NCI-H69 (cell line): ENCODE measurements around the gene TCEAL8.
"Not testable (repeated sequence)": the region's sequence is repeated elsewhere in the genome, so short reads cannot be mapped to it uniquely, and the experiment has no call there.

Source experiments
- DNase-seq: peaks from one replicate; lab custom pipeline; 2025; lab: John Stamatoyannopoulos, UW

The TCEAL8 gene

GRCh38 chrX:103254921-103255493, at the start of gene TCEAL8:
Gene TCEAL8 (minus strand): TSS chrX:103255155. CDS start chrX:103253979, 1,176 bp downstream.
- peak; percentile 66 for DNase-seq

GRCh38 chrX:103304705-103305104, 49.8 kb upstream of the TCEAL8 start:
- DNase-seq = no peak

GRCh38 chrX:103293118-103293517, 38.2 kb upstream of the TCEAL8 start:
- no peak for DNase-seq

- DNase-seq = no peak
These were observed 24.7 kb upstream of the TCEAL8 start for GRCh38 chrX:103279624-103280023.

GRCh38 chrX:103276581-103277002, 21.6 kb upstream of the TCEAL8 start, which contains the start of gene TCEAL5:
Gene TCEAL5 (minus strand): TSS chrX:103276750. CDS start chrX:103274563, 2,187 bp downstream.
- no peak for DNase-seq

- no peak for DNase-seq
These were observed 21.1 kb upstream of the TCEAL8 start for GRCh38 chrX:103275947-103276567.

- DNase-seq = no peak
These were observed 19.3 kb upstream of the TCEAL8 start for GRCh38 chrX:103274284-103274683.

GRCh38 chrX:103258275-103258674, 3.3 kb upstream of the TCEAL8 start:
- no peak for DNase-seq

- DNase-seq = no peak
These were observed 1.7 kb upstream of the TCEAL8 start for GRCh38 chrX:103256651-103257050.

GRCh38 chrX:103254171-103254824, 657 bp downstream of the TCEAL8 start:
- DNase-seq = peak; percentile 70

GRCh38 chrX:103253608-103254007, 1.3 kb downstream of the TCEAL8 start:
- no peak for DNase-seq

- no peak for DNase-seq
These were observed 4.0 kb downstream of the TCEAL8 start for GRCh38 chrX:103250977-103251376.

GRCh38 chrX:103249805-103250204, 5.2 kb downstream of the TCEAL8 start:
- DNase-seq = no peak

- DNase-seq = peak; percentile 0
These were observed 6.4 kb downstream of the TCEAL8 start for GRCh38 chrX:103248553-103248952.

- DNase-seq = no peak
These were observed 14.8 kb downstream of the TCEAL8 start for GRCh38 chrX:103240155-103240554.

GRCh38 chrX:103236296-103236695, 18.7 kb downstream of the TCEAL8 start:
- DNase-seq = no peak

GRCh38 chrX:103235608-103236007, 19.3 kb downstream of the TCEAL8 start:
- DNase-seq = not testable (repeated sequence)

- DNase-seq = no peak
These were observed 20.1 kb downstream of the TCEAL8 start for GRCh38 chrX:103234869-103235268.

GRCh38 chrX:103233263-103233662, 21.7 kb downstream of the TCEAL8 start:
- no peak for DNase-seq

- not testable (repeated sequence) for DNase-seq
These were observed 29.0 kb downstream of the TCEAL8 start for GRCh38 chrX:103225918-103226317.

- peak; percentile 5 for DNase-seq
These were observed 34.2 kb downstream of the TCEAL8 start for GRCh38 chrX:103220511-103221323.

GRCh38 chrX:103215425-103215991, 39.4 kb downstream of the TCEAL8 start:
- no peak for DNase-seq
